ENCODE results near the gene DDB1. TPM values are rescaled to one million over a fixed set of nuclear protein-coding genes. Genes with fewer than 3 reads are reported as not detected.

The DDB1 gene
- total RNA-seq, 1 experiment from 2014 or later = 297 TPM

DNA sequence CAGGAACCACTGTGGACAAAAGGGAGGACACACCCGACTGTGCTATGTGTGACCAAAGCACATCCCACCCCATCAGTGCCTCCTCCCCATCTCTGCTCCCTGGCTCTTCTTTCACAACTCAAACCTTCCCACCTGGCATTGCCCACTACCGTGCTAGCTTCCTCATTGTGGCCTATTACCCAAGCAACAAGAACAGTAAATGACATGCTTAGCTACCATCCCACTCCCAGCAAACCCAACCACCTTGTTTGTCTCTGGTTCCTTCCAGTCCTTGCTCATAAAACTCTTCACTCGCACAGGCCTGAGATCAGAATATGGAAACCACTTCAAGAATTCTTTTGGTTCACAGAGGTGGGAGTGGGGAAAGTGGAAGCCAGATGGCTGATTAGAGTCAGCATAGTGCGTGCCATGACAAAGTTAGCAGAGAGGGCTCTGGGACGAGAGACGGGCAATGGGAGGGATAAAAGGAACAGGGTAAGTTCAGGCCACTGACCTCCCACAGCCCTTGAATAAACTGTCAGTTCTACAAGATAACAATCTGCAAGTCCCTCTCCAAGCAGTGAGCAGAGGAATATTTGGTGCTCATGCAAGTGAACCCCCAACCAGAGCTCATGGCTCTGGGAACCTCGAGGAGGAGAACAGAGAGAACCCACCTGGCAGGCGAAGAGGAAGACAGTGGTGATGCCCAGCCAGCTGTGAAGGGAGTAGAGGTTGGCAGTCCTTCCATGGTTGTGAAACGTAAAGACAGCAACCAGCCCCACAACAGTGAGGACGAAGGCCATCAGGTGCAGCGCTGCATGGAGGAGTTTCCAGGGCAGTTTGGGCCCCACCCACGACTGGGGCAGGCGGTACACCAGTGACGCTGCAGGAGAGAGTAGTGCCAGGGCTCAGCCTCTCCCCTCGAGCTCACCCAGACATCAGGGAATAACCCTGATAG, 20.5 kb upstream of the DDB1 start:
- Histone ChIP-seq H3K9me3 (ENCODE audit: control insufficient read depth, low read depth, low read length) (no peaks in the 10 kb centered on the region), H4K5ac (ENCODE audit: insufficient read length, low read depth, low read length) (no peak overlapping the region), H3K27ac (ENCODE audit: insufficient read length, low read depth, low read length) (no peak overlapping the region), H3K56ac (ENCODE audit: insufficient read length, low read depth, low read length) (no peak overlapping the region), H3K4me2 (ENCODE audit: insufficient read depth, insufficient read length, low read length) (no peak overlapping the region), H3K4me1 (ENCODE audit: insufficient read depth, low read length) (no peaks in the 10 kb centered on the region), H2AFZ (ENCODE audit: low read length) (no peak overlapping the region), H3K4ac (ENCODE audit: low read depth, low read length) (no peak overlapping the region), H3K27me3 (ENCODE audit: insufficient read depth, low read length) (no peaks in the 10 kb centered on the region), H2AK5ac (ENCODE audit: insufficient read length, low read length) (no peak overlapping the region), H3K79me1 (ENCODE audit: insufficient read depth, low read depth, low read length, poor library complexity, severe bottlenecking) (no peaks in the 10 kb centered on the region), H3K79me2 (ENCODE audit: insufficient read depth, low read length) (no peaks in the 10 kb centered on the region), H2BK12ac (ENCODE audit: insufficient read length, low read depth, low read length) (no peak overlapping the region), H2BK20ac (ENCODE audit: low read depth, low read length, poor library complexity, severe bottlenecking) (no peak overlapping the region), H3K23ac (ENCODE audit: insufficient read length, low read depth, low read length) (no peak overlapping the region), H4K8ac (replicated peaks; ENCODE audit: insufficient read length, low read depth, low read length) (no peak overlapping the region), H3K23me2 (ENCODE audit: insufficient read length, low read depth, low read length, poor library complexity, severe bottlenecking) (no peaks in the 10 kb centered on the region), H3K18ac (ENCODE audit: insufficient read length, low read depth, low read length) (no peak overlapping the region), H4K20me1 (ENCODE audit: control insufficient read depth, insufficient read depth, insufficient read length) (no peaks in the 10 kb centered on the region), H3K14ac (ENCODE audit: insufficient read depth, low read length) (no peak overlapping the region), H4K91ac (ENCODE audit: insufficient read length, low read depth, low read length) (no peak overlapping the region), H3K9ac (ENCODE audit: extremely low read depth, insufficient read length, low read length) (no peak overlapping the region), H2BK15ac (ENCODE audit: low read depth, low read length) (no peak overlapping the region), H2BK120ac (ENCODE audit: low read depth, low read length, poor library complexity, severe bottlenecking) (no peak overlapping the region), H3T11ph (ENCODE audit: low read length) (no peak overlapping the region), H2BK5ac (ENCODE audit: insufficient read length, low read length) (no peak overlapping the region)
- H3K27ac Mint-ChIP-seq = peak overlapping the region in 1 of 3 experiments; percentile 26; a peak in 1 of 7 replicates
- peaks cover 5 to 38% (median 22%) of the 10 kb centered on the region in 3 experiments; a peak in 6 of 7 replicates for H3K36me3 Mint-ChIP-seq (ENCODE audit: insufficient read depth in 1 of 3, low read depth in 3 of 3)
- H3K4me3 Mint-ChIP-seq = no peak overlapping the region
- no peak for DNase-seq
- no CpG with 5 or more reads among the region's 15 CpGs for WGBS (ENCODE audit: extremely low coverage, insufficient read length, low lambda C conversion rate)
- TF ChIP-seq, protein P1, sequence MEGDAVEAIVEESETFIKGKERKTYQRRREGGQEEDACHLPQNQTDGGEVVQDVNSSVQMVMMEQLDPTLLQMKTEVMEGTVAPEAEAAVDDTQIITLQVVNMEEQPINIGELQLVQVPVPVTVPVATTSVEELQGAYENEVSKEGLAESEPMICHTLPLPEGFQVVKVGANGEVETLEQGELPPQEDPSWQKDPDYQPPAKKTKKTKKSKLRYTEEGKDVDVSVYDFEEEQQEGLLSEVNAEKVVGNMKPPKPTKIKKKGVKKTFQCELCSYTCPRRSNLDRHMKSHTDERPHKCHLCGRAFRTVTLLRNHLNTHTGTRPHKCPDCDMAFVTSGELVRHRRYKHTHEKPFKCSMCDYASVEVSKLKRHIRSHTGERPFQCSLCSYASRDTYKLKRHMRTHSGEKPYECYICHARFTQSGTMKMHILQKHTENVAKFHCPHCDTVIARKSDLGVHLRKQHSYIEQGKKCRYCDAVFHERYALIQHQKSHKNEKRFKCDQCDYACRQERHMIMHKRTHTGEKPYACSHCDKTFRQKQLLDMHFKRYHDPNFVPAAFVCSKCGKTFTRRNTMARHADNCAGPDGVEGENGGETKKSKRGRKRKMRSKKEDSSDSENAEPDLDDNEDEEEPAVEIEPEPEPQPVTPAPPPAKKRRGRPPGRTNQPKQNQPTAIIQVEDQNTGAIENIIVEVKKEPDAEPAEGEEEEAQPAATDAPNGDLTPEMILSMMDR (conservative IDR thresholded peaks at IDR 0.05) = no peak
- H3K27me3 Mint-ChIP-seq (ENCODE audit: low read depth) = no peaks in the 10 kb centered on the region
- no peaks in the 10 kb centered on the region for H3K9me3 Mint-ChIP-seq
- H3K4me1 Mint-ChIP-seq = no peaks in the 10 kb centered on the region
